Hematopoietic multipotent progenitor cell treated with erythropoietin and hydrocortisone succinate and interleukin-3 and kit ligand, for 17 days (in vitro differentiated cells): Measurements from ENCODE around the gene TTC3.
"Not testable (repeated sequence)": the region's sequence is repeated elsewhere in the genome, so short reads cannot be mapped to it uniquely, and the experiment has no call there.

Source experiments
- DNase-seq: peaks from one replicate; pipeline ENCODE4 v3.0.0-alpha.2; 2015; ENCODE audit warnings: low spot score

TTC3 gene

GRCh38 chr21:37093977-37094376 is 20.9 kb downstream of the TTC3 start:
- DNase-seq: no peak

GRCh38 chr21:37095821-37096220 is 22.8 kb downstream of the TTC3 start:
- no peak for DNase-seq

DNA sequence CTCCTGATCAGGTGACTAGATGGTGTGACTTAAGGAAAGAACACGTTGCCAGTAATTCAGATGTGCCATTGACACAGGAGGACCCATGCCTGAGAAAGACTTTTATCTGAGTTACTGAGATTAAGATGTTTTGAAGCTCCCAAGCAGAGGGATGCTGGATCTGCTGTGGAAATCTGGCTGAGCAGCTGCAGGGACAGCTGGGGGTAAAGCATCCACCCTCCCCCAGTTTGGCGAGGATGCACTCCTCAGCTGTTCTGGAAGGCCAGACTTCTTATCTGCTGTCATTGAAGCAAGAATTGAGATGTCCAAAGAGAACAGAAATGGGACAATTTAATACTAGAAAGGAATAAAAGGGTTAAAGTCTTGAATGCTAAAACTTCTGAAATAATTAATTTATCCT is 25.7 kb downstream of the TTC3 start:
- DNase-seq: no peak

DNA sequence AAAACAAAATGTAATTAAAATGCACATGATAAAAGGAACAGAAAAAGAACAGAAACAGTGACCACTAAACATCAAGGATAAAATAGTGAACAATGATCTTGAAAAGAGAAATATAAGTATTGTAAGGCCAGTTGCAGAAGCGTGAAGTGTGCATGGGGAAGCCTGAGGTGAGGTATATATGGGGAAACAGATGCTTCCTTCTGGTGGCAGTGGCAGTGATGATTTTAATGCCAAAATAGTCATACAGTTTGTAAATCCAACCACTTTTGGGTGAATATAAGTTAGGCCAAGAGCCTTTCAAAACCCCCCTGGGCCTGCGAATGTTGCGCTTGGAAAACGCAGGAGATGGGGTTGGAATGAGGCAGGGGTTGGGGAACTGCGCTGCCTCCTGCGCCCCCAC is 27.3 kb downstream of the TTC3 start:
- no peak for DNase-seq

GRCh38 chr21:37101384-37101783 is 28.3 kb downstream of the TTC3 start:
- DNase-seq: no peak

DNA sequence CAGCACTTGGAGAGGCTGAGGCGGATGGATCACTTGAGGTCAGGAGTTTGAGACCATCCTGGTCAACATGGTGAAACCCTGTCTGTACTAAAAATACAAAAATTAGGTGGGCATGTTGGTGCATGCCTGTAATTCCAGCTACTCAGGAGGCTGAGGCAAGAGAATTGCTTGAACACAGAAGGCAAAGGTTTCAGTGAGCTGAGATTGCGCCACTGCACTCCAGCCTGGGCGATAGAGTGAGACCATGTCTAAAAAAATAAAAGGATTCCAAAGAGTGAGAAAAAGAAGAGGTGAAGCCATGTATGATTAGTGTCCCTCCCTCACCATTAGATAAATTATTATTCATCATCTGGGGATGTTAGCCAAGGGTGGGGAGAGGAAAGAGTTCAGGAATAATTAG is 29.7 kb downstream of the TTC3 start:
- not testable (repeated sequence) for DNase-seq

DNA sequence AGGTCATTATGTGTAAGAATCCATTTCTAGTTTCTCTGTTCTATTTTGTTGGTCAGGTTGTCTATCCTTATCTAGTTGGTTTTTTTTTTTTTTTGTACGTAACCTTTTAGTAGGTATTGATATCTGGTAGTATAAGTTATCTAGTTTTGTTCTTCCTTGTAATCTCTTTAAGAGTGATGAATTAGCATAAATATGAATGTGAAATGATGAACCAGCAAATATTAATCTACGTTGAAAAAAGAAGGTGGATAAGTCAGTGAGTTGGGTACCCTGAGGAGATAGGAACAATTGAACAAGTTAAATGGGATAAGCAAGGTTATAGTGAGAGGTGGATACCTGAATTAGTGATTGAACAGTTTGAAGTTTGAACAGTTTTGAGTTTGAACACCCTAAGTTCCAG is 33.9 kb downstream of the TTC3 start:
- DNase-seq: no peak

GRCh38 chr21:37111029-37111428 is 38.0 kb downstream of the TTC3 start:
- not testable (repeated sequence) for DNase-seq

DNA sequence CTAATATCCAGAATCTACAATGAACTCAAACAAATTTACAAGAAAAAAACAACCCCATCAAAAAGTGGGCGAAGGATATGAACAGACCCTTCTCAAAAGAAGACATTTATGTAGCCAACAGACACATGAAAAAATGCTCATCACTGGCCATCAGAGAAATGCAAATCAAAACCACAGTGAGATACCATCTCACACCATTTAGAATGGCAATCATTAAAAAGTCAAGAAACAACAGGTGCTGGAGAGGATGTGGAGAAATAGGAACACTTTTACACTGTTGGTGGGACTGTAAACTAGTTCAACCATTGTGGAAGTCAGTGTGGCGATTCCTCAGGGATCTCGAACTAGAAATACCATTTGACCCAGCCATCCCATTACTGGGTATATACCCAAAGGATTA is 41.2 kb downstream of the TTC3 start:
- DNase-seq: not testable (repeated sequence)

- DNase-seq: not testable (repeated sequence)
Measured at GRCh38 chr21:37116459-37116858, 43.4 kb downstream of the TTC3 start.

DNA sequence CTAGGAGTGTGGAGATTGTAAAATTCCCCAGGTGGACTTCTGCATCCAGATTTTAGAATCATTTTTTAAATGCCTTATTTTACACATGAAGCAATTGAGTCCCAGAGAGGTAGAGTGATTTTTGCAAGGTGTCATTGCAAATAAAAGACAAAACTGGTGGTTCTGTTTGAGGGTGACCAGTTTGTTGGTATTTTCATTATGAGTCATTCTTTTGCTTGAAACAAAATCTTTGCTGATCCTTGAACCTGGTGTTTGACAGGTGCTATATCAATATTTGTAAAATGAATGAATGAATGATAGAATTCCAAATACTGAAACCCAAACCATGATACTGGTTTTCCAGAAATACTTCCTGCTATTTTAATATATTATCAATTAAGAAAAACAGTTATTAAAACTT is 44.1 kb downstream of the TTC3 start:
- no peak for DNase-seq

DNA sequence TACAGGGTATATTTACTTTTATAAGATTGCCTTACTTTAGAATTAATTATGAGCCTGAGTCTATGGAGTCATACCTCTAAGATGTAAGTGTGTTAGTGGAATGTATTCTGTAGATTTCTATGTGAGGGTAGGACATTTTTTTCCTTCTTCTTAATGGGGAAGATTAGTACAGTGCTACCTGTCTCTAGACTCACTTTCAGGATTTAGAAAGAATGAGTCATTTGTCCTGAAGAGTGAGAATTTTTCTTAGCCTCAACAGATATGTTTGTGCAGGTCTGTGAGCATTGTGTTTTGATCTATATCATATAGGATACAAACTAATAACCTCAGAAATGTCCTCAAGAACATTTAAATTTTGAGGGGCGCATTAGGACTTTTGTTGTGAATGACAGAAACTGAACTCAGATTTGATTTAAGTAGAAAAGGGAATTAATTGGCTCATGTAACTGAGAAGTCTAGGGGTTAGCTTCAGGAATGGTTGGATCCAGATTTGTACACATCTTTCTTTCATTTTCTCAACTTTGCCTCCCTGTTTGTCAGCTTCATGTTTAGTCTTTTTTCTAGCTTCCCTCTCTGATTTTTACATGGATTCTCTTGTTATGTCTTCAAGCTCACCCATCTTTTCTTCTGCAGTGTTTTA is 45.3 kb downstream of the TTC3 start:
- no peak for DNase-seq

GRCh38 chr21:37119421-37120218 is 46.6 kb downstream of the TTC3 start:
- DNase-seq: no peak

DNA sequence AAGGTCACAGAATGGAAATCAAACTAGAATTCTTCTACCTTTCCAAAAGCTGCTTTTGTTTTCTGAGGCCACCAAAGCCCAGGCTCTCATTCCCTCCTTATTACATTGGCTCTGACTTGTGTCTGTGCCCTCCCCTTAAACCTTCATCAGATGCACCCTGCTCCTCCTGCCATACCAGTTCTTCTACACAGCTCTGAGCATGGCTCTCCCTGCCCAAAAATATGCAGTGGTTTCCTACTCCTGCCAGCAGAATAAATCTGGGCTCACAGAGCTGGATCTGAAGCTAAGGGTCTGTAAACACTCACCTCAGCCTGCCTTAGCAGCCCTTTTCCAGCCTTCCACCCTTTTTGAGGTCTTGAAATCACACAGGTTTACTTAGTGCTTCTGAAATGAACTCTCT is 55.0 kb downstream of the TTC3 start:
- no peak for DNase-seq

DNA sequence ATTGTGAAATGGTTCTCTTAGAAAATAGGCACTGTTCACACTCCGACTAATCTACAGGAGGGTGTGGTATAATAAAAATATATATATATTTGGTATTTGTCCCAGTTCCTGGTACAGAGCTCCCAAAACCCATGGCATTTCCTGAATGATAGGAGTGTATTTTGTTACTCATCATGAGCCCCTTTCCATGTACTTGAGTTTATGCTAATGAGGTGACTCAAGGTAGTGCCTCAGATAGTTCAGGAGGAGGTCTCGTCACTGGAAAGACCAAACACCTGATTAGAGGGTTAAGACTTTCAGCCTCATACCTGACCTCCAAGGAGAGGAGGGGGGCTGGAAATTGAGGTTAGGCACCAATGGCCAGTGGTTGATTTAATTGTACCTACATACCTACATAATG is 57.9 kb downstream of the TTC3 start:
- no peak for DNase-seq

- DNase-seq: no peak
Measured at GRCh38 chr21:37136261-37136660, 63.2 kb downstream of the TTC3 start.

GRCh38 chr21:37136744-37137143 is 63.7 kb downstream of the TTC3 start:
- DNase-seq: no peak

- DNase-seq: no peak
Measured at GRCh38 chr21:37139154-37139553, 66.1 kb downstream of the TTC3 start.

- DNase-seq: no peak
Measured at GRCh38 chr21:37139902-37140301, 66.8 kb downstream of the TTC3 start.

GRCh38 chr21:37143392-37143791 is 70.3 kb downstream of the TTC3 start:
- not testable (repeated sequence) for DNase-seq

- no peak for DNase-seq
Measured at GRCh38 chr21:37145635-37146111, 72.6 kb downstream of the TTC3 start.

GRCh38 chr21:37146320-37147235 is 73.5 kb downstream of the TTC3 start:
- DNase-seq: no peak

DNA sequence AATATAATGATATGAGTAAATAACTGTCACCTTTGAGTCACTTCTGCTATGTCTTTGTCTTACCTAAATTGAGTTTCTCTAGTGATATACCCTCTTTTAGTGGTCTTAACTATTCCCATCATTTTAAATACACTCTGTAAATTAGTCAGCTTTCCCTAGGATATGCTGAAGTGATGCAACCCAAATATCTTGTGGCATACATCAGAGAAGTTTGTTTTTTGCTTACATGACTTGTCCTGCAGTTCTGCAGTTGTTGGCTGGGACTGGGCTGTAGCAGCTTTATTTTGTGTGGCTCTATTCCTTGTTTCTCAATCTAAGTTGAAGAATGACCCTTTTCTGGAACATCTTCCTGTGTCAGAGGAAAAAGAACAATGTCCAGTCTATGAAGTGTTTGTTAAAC is 76.4 kb downstream of the TTC3 start:
- DNase-seq: no peak
